OCI-LY7 (cell line): ENCODE data around the gene CMAS.

Experiments used
- CTCF ChIP-seq: fragments of 200-600 bp; sonication (generic); conservative IDR thresholded peaks from 2 replicates; pipeline ENCODE4 v1.5.1; 2014; ENCODE audit warnings: mild to moderate bottlenecking, antibody characterized with exemption, low read length, moderate library complexity, mixed read lengths
- EZH2phosphoT487 ChIP-seq: fragments of 200-600 bp; sonication (generic); IDR thresholded peaks from 2 replicates; pipeline ENCODE4 v1.6.1; 2018; ENCODE audit warnings: low read depth, borderline replicate concordance, mild to moderate bottlenecking, mixed run types, antibody characterized with exemption, low read length, moderate library complexity, mixed read lengths

GRCh38 chr12:22066310-22066709, 20.3 kb downstream of the CMAS start:
- TF ChIP-seq CTCF (no peak), EZH2phosphoT487 (no peak)
